IMR-90 (cell line): ENCODE data around the gene SLC38A8. TPM values are rescaled to one million over a fixed set of nuclear protein-coding genes. Genes with fewer than 3 reads are reported as not detected.

Experiments used
- ATAC-seq: fragments of 200-7000 bp; cut with Tn5 transposase; 2 replicates; pipeline ENCODE4 v1.9.1; 2020; ENCODE audit warnings: low read depth, mild to moderate bottlenecking, moderate library complexity
- BruUV-seq: library from RNA; stranded (reverse); fragments of 400-500 nt; replicated peaks from 2 replicates; lab custom pipeline; 2021; lab: Mats Ljungman, UMichigan
- CTCF ChIA-PET: fragments of 300-600 bp; formaldehyde crosslinking; extraction: SDS; loops from one replicate; lab custom pipeline; 2021; ENCODE audit warnings: antibody characterized with exemption; lab: Yijun Ruan, JAX
- POLR2A ChIA-PET: fragments of 300-600 bp; sonication (Branson Sonifier 250); formaldehyde crosslinking; loops from one replicate; lab custom pipeline; 2022; ENCODE audit warnings: antibody characterized with exemption; ENCODE audit not compliant: unreplicated experiment; lab: Charles Lee
- DNase-seq: peaks from one replicate; pipeline ENCODE4 v3.0.0; 2013
- H2AFZ ChIP-seq: replicated peaks from 2 replicates; pipeline ENCODE3; 2013; ENCODE audit warnings: low read length, mild to moderate bottlenecking; ENCODE audit not compliant: poor library complexity
- H2AK5ac ChIP-seq: 2 replicates; pipeline ENCODE4 v1.6.1; 2013; ENCODE audit warnings: low read depth, low read length, inconsistent platforms
- H2AK9ac ChIP-seq: replicated peaks from 2 replicates; pipeline ENCODE3; 2013; ENCODE audit warnings: mild to moderate bottlenecking, low read depth, low read length, moderate library complexity; ENCODE audit not compliant: poor library complexity
- H2BK120ac ChIP-seq: 2 replicates; pipeline ENCODE4 v1.6.1; 2013; ENCODE audit warnings: low read depth, low read length, inconsistent platforms
- H2BK15ac ChIP-seq: 3 replicates; pipeline ENCODE4 v1.6.1; 2013; ENCODE audit warnings: low read depth, low read length, inconsistent platforms
- H2BK20ac ChIP-seq: 2 replicates; pipeline ENCODE4 v1.6.1; 2013; ENCODE audit warnings: low read depth, mild to moderate bottlenecking, inconsistent platforms, low read length, moderate library complexity
- H2BK5ac ChIP-seq: 2 replicates; pipeline ENCODE4 v1.6.1; 2013; ENCODE audit warnings: mild to moderate bottlenecking, low read depth, low read length, inconsistent platforms; ENCODE audit not compliant: poor library complexity, severe bottlenecking
- H3K14ac ChIP-seq: replicated peaks from 2 replicates; pipeline ENCODE4 v1.6.1; 2013; ENCODE audit warnings: low read depth, low read length, inconsistent platforms
- H3K18ac ChIP-seq: 2 replicates; pipeline ENCODE4 v1.6.1; 2013; ENCODE audit warnings: low read depth, low read length, control low read depth
- H3K23ac ChIP-seq: 2 replicates; pipeline ENCODE4 v1.6.1; 2013; ENCODE audit warnings: low read depth, low read length, inconsistent platforms
- H3K27ac ChIP-seq: 2 replicates; pipeline ENCODE4 v1.5.1; 2013; ENCODE audit warnings: mild to moderate bottlenecking, control low read depth, low read length; ENCODE audit not compliant: insufficient read depth
- H3K27me3 ChIP-seq: 2 replicates; pipeline ENCODE4 v1.6.1; 2013; ENCODE audit warnings: low read length; ENCODE audit not compliant: control insufficient read depth, insufficient read depth
- H3K36me3 ChIP-seq: 2 replicates; pipeline ENCODE4 v1.6.1; 2013; ENCODE audit warnings: low read length, mixed read lengths; ENCODE audit not compliant: control insufficient read depth, insufficient read depth
- H3K4ac ChIP-seq: 2 replicates; pipeline ENCODE4 v1.6.1; 2013; ENCODE audit warnings: low read depth, low read length, inconsistent platforms
- H3K4me1 ChIP-seq: 2 replicates; pipeline ENCODE4 v1.6.1; 2013; ENCODE audit warnings: low read length, mixed read lengths; ENCODE audit not compliant: control insufficient read depth, insufficient read depth
- H3K4me2 ChIP-seq: 2 replicates; pipeline ENCODE4 v1.6.1; 2013; ENCODE audit warnings: low read depth, mild to moderate bottlenecking, control low read depth, low read length, moderate library complexity
- H3K4me3 ChIP-seq: 2 replicates; pipeline ENCODE4 v1.5.1; 2013; ENCODE audit warnings: low read depth, mild to moderate bottlenecking, control low read depth, low read length, moderate library complexity; ENCODE audit not compliant: insufficient read depth
- H3K56ac ChIP-seq: 2 replicates; pipeline ENCODE4 v1.6.1; 2013; ENCODE audit warnings: low read length, inconsistent platforms; ENCODE audit not compliant: insufficient read depth; ENCODE audit errors: extremely low read depth
- H3K79me1 ChIP-seq, 2 experiments: 2 replicates each; pipeline ENCODE4 v1.6.1; 2013; ENCODE audit warnings: low read length in 2 of 2, inconsistent platforms in 1 of 2, low read depth in 1 of 2
- H3K9ac ChIP-seq: 2 replicates; pipeline ENCODE4 v1.6.1; 2013; ENCODE audit warnings: low read depth, low read length, control low read depth
- H3K9me1 ChIP-seq: 2 replicates; pipeline ENCODE4 v1.6.1; 2013; ENCODE audit warnings: low read length, inconsistent platforms; ENCODE audit not compliant: insufficient read depth
- H3K9me3 ChIP-seq: 2 replicates; pipeline ENCODE4 v1.6.1; 2013; ENCODE audit warnings: low read length; ENCODE audit not compliant: control insufficient read depth, insufficient read depth
- H4K20me1 ChIP-seq: 2 replicates; pipeline ENCODE4 v1.6.1; 2013; ENCODE audit warnings: low read length, inconsistent platforms; ENCODE audit not compliant: insufficient read depth
- H4K5ac ChIP-seq: 2 replicates; pipeline ENCODE4 v1.6.1; 2013; ENCODE audit warnings: mild to moderate bottlenecking, low read depth, low read length, control low read depth
- H4K8ac ChIP-seq, 2 experiments: 2 replicates each; pipeline ENCODE4 v1.6.1; 2013; ENCODE audit warnings: low read depth in 2 of 2, low read length in 2 of 2, control low read depth in 1 of 2, inconsistent platforms in 1 of 2
- H4K91ac ChIP-seq: 2 replicates; pipeline ENCODE4 v1.6.1; 2013; ENCODE audit warnings: low read depth, low read length, inconsistent platforms; ENCODE audit not compliant: insufficient read depth
- BHLHE40 ChIP-seq: fragments of 150-350 bp; IDR thresholded peaks from 2 replicates; pipeline ENCODE4 v1.6.1; 2016; ENCODE audit warnings: mild to moderate bottlenecking, low read depth, low read length
- CEBPB ChIP-seq: IDR thresholded peaks from 2 replicates; pipeline ENCODE4 v1.6.1; 2012; ENCODE audit warnings: low read depth, low read length, improper control_type of control experiment
- CTCF ChIP-seq: conservative IDR thresholded peaks from 2 replicates; pipeline ENCODE4 v1.5.1; 2012; ENCODE audit warnings: mild to moderate bottlenecking, low read depth, low read length, improper control_type of control experiment
- FOS ChIP-seq: fragments of 150-350 bp; IDR thresholded peaks from 2 replicates; pipeline ENCODE4 v1.6.1; 2016; ENCODE audit warnings: low read depth, low read length
- MAFK ChIP-seq: IDR thresholded peaks from 2 replicates; pipeline ENCODE4 v1.6.1; 2012; ENCODE audit warnings: low read depth, low read length, improper control_type of control experiment
- MXI1 ChIP-seq: IDR thresholded peaks from 2 replicates; pipeline ENCODE4 v1.6.1; 2012; ENCODE audit warnings: low read depth, mild to moderate bottlenecking, low read length, moderate library complexity, borderline replicate concordance
- USF2 ChIP-seq: fragments of 150-350 bp; IDR thresholded peaks from 2 replicates; pipeline ENCODE4 v1.6.1; 2017; ENCODE audit warnings: mild to moderate bottlenecking, antibody characterized with exemption, low read length, low read depth
- WGBS, 2 experiments: methylation state at CpG; one replicate each; pipeline versions ENCODE4 v1.1.5 to v1.1.7; 2013; ENCODE audit warnings: missing lambda C conversion rate in 2 of 2; ENCODE audit not compliant: insufficient read length in 1 of 2; ENCODE audit errors: extremely low coverage in 2 of 2; 5-methylcytosine and 5-hydroxymethylcytosine counted together
- dilution Hi-C: fragments of 300-500 bp; cut with HindIII; formaldehyde crosslinking; loops from one replicate; pipeline ENCODE4 v1.14.3; 2018; ENCODE audit warnings: low sequenced_read_pairs; ENCODE audit not compliant: unreplicated experiment
- in situ Hi-C: fragments of 300-500 bp; cut with MboI; formaldehyde crosslinking; loops from 3 replicates; pipeline ENCODE4 v1.14.3; 2019; ENCODE audit warnings: low sequenced_read_pairs, inconsistent platforms, mixed read lengths
- intact Hi-C: fragments of 100-400 bp; cut with micrococcal nuclease; formaldehyde crosslinking; loops from 2 replicates; pipeline ENCODE4 v1.10.0; 2022
- polyA plus RNA-seq, 3 experiments: library from polyadenylated mRNA; depleted of rRNA; stranded (reverse); fragments of >200 nt; gene quantifications; 2 replicates each; pipeline ENCODE4 v1.2.3, GENCODE V29; 2012; ENCODE audit warnings: low replicate concordance in 1 of 3
- total RNA-seq: library from RNA; depleted of rRNA; stranded (reverse); fragments of >200 nt; gene quantifications from 2 replicates; pipeline ENCODE4 v1.2.3, GENCODE V29; 2012

SLC38A8 gene
- total and polyA plus RNA-seq, 2 of the 4 experiments (the other 2 are of a cell fraction) = not detected

- in situ Hi-C loops (no loop called here), dilution Hi-C loops (no loop called here), intact Hi-C loops (no loop called here)
- Histone ChIP-seq H3K9me3 (no peaks in the 10 kb centered on the region), H3K23ac (no peak overlapping the region), H4K91ac (no peak overlapping the region), H3K4me3 (no peak overlapping the region), H3K79me1 (no peaks in the 10 kb centered on the region; a peak in 2 of 4 replicates), H4K20me1 (no peaks in the 10 kb centered on the region), H3K36me3 (peaks cover 62% of the 10 kb centered on the region), H3K9me1 (peaks cover 2% of the 10 kb centered on the region; the same call in 1 of the 2 replicates), H3K4ac (no peak overlapping the region), H3K27ac (no peak overlapping the region), H3K56ac (no peak overlapping the region), H3K14ac (no peak overlapping the region), H2BK15ac (no peak overlapping the region), H2BK120ac (no peak overlapping the region), H2AK9ac (no peak overlapping the region), H3K4me1 (peaks cover 3% of the 10 kb centered on the region), H2BK5ac (no peak overlapping the region), H2AK5ac (no peak overlapping the region), H3K4me2 (no peak overlapping the region), H2AFZ (no peak overlapping the region), H3K18ac (no peak overlapping the region), H2BK20ac (no peak overlapping the region), H4K8ac (no peak overlapping the region), H3K9ac (no peak overlapping the region), H4K5ac (no peak overlapping the region), H3K27me3 (no peaks in the 10 kb centered on the region)
- no TSS peak for BruUV-seq
- ChIA-PET POLR2A (no interaction called here), CTCF (interaction anchor here (1.3 kb wide), 1 partner anchor 14 kb away, joined by 3 read pairs; no protein-coding TSS in a partner anchor)
- ATAC-seq (no peak), DNase-seq (no peak)
- no CpG with 5 or more reads among the region's 8 CpGs for WGBS, 2 experiments
- TF ChIP-seq MAFK (no peak), CEBPB (no peak), MXI1 (no peak), FOS (no peak), USF2 (no peak), CTCF (no peak), BHLHE40 (no peak)
These were observed 28.5 kb upstream of the SLC38A8 start for GRCh38 chr16:84071121-84071520.
